SK-N-SH treated with all-trans-retinoic acid at 6 μM for 48 hours (cell line): ENCODE measurements around the gene N4BP2.

Experiments
- ATAC-seq: fragments of 200-7000 bp; cut with Tn5 transposase; 3 replicates; pipeline ENCODE4 v1.9.1; 2020; ENCODE audit warnings: mild to moderate bottlenecking, moderate library complexity
- ARNTL ChIP-seq: fragments of 450-650 bp; formaldehyde crosslinking; IDR thresholded peaks from 2 replicates; pipeline ENCODE4 v1.5.0; 2020; ENCODE audit warnings: low read depth, mild to moderate bottlenecking, moderate library complexity, borderline replicate concordance
- BACH2 ChIP-seq: fragments of 250-450 bp; sonication (Bioruptor Pico); IDR thresholded peaks from 2 replicates; pipeline ENCODE4 v1.9.0; 2021; ENCODE audit warnings: mild to moderate bottlenecking, borderline replicate concordance
- ESRRG ChIP-seq: fragments of 250-450 bp; sonication (Bioruptor Pico); IDR thresholded peaks from 2 replicates; pipeline ENCODE4 v1.6.1; 2021; ENCODE audit warnings: mild to moderate bottlenecking
- GLIS3 ChIP-seq: fragments of 250-450 bp; sonication (Bioruptor Pico); IDR thresholded peaks from 2 replicates; pipeline ENCODE4 v1.5.0; 2020; ENCODE audit warnings: mild to moderate bottlenecking, moderate library complexity
- ISL1 ChIP-seq: fragments of 250-450 bp; sonication (Bioruptor Pico); IDR thresholded peaks from 2 replicates; pipeline ENCODE4 v2.1.2; 2022; ENCODE audit warnings: mild to moderate bottlenecking, moderate library complexity
- OSR1 ChIP-seq: fragments of 250-450 bp; sonication (Bioruptor Pico); IDR thresholded peaks from 2 replicates; pipeline ENCODE4 v1.8.0; 2022; ENCODE audit warnings: moderate library complexity, mild to moderate bottlenecking, inconsistent platforms
- PPARA ChIP-seq: fragments of 250-450 bp; sonication (Bioruptor Pico); IDR thresholded peaks from 2 replicates; pipeline ENCODE4 v1.5.0; 2020; ENCODE audit warnings: mild to moderate bottlenecking, borderline replicate concordance
- RARB ChIP-seq: fragments of 250-450 bp; sonication (Bioruptor Pico); IDR thresholded peaks from 2 replicates; pipeline ENCODE4 v1.8.0; 2021; ENCODE audit warnings: mild to moderate bottlenecking, moderate library complexity
- SNAI2 ChIP-seq: fragments of 250-450 bp; sonication (Bioruptor Pico); IDR thresholded peaks from 2 replicates; pipeline ENCODE4 v1.5.0; 2020; ENCODE audit warnings: mild to moderate bottlenecking, moderate library complexity
- TCF4 ChIP-seq: fragments of 250-450 bp; sonication (Bioruptor Pico); IDR thresholded peaks from 2 replicates; pipeline ENCODE4 v1.8.0; 2021; ENCODE audit warnings: mild to moderate bottlenecking, moderate library complexity, borderline replicate concordance
- TOX ChIP-seq: fragments of 250-450 bp; sonication (Bioruptor Pico); IDR thresholded peaks from 2 replicates; pipeline ENCODE4 v1.8.0; 2021; ENCODE audit warnings: mild to moderate bottlenecking, moderate library complexity, borderline replicate concordance
- ZC3H10 ChIP-seq: fragments of 250-450 bp; sonication (Bioruptor Pico); IDR thresholded peaks from 2 replicates; pipeline ENCODE4 v1.5.1; 2021; ENCODE audit warnings: mild to moderate bottlenecking, moderate library complexity
- ZFP3 ChIP-seq: fragments of 250-450 bp; sonication (Bioruptor Pico); IDR thresholded peaks from 2 replicates; pipeline ENCODE4 v1.5.0; 2020; ENCODE audit warnings: mild to moderate bottlenecking, moderate library complexity
- ZFP30 ChIP-seq: fragments of 450-650 bp; formaldehyde crosslinking; IDR thresholded peaks from 2 replicates; pipeline ENCODE4 v1.5.0; 2022; ENCODE audit warnings: mild to moderate bottlenecking, moderate library complexity
- ZNF565 ChIP-seq: fragments of 450-650 bp; formaldehyde crosslinking; conservative IDR thresholded peaks from 2 replicates; pipeline ENCODE4 v1.5.0; 2020; ENCODE audit warnings: low read depth, mild to moderate bottlenecking, moderate library complexity
- ZNF70 ChIP-seq: fragments of 450-650 bp; formaldehyde crosslinking; IDR thresholded peaks from 2 replicates; pipeline ENCODE4 v1.5.0; 2020; ENCODE audit warnings: mild to moderate bottlenecking, moderate library complexity
- TF ChIP-seq, protein P1 (sequence below): fragments of 250-450 bp; sonication (Bioruptor Pico); IDR thresholded peaks from 2 replicates; pipeline ENCODE4 v1.5.0; 2020; ENCODE audit warnings: mild to moderate bottlenecking, moderate library complexity
- TF ChIP-seq, protein P2 (sequence below): fragments of 250-450 bp; sonication (Bioruptor Pico); IDR thresholded peaks from 2 replicates; pipeline ENCODE4 v1.5.1; 2021; ENCODE audit warnings: mild to moderate bottlenecking, moderate library complexity
- TF ChIP-seq, protein P3 (sequence below): fragments of 250-450 bp; sonication (Bioruptor Pico); IDR thresholded peaks from 2 replicates; pipeline ENCODE4 v1.8.0; 2020; ENCODE audit warnings: mild to moderate bottlenecking, moderate library complexity, borderline replicate concordance
- TF ChIP-seq, protein P4 (sequence below): fragments of 250-450 bp; sonication (Bioruptor Pico); IDR thresholded peaks from 2 replicates; pipeline ENCODE4 v1.5.1; 2020; ENCODE audit warnings: low read depth, mild to moderate bottlenecking, moderate library complexity

The N4BP2 gene

DNA sequence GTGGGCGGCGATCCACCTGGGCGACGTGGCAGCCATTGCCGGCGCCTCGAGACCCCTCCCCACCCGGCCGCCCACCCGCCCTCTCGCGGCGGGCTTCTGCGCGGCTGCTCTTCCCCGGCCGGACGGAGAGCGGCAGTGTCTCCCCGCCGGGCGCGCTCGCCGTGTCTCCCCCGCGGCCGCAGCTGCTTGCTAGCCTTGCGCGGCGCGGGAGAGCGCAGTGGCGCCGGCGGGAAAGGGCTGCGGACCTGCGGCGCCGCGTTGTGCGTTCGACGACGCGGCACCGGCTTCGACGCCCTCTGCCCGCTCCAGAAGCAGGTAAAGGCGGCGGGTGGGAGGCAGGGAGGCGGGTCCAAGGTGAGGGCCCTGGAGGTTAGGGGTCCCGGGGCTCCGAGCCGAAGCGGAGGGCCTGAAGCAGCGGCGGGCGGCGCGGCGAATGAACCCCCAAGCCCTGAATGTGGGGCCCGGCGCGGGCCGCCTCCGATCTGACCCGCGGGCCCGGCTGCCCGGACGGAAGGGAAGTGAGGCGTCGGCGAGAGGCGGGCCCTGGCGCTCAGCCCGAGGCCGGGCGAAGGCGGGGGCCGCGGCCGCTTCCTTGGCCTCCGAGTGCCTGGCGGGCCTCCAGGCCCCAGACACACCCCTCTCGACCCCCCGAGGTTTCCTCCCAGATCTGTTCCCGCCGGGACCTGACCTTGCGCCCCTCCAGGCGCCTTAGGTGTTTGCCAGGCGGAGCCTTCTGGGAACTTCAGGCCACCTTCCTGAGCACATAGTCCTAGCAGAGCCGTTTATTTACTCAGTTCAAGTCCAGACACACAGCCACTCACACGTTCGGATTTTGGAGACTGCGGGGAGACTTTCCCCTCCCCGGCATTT is at the start of gene N4BP2:
Gene N4BP2 (plus strand): TSS at position 135 of the 870 bp plus-strand sequence. CDS start 40,491 bp downstream, outside the sequence.
- TF ChIP-seq GLIS3 (CRISPR knock-in tag) (no peak), ZNF70 (CRISPR knock-in tag) (no peak), SNAI2 (CRISPR knock-in tag) (no peak), ARNTL (no peak), ZC3H10 (CRISPR knock-in tag) (no peak), ZFP3 (CRISPR knock-in tag) (no peak), ZNF565 (CRISPR knock-in tag) (no peak), BACH2 (no peak), TCF4 (CRISPR knock-in tag) (no peak), TOX (no peak)
- TF ChIP-seq, protein P1, sequence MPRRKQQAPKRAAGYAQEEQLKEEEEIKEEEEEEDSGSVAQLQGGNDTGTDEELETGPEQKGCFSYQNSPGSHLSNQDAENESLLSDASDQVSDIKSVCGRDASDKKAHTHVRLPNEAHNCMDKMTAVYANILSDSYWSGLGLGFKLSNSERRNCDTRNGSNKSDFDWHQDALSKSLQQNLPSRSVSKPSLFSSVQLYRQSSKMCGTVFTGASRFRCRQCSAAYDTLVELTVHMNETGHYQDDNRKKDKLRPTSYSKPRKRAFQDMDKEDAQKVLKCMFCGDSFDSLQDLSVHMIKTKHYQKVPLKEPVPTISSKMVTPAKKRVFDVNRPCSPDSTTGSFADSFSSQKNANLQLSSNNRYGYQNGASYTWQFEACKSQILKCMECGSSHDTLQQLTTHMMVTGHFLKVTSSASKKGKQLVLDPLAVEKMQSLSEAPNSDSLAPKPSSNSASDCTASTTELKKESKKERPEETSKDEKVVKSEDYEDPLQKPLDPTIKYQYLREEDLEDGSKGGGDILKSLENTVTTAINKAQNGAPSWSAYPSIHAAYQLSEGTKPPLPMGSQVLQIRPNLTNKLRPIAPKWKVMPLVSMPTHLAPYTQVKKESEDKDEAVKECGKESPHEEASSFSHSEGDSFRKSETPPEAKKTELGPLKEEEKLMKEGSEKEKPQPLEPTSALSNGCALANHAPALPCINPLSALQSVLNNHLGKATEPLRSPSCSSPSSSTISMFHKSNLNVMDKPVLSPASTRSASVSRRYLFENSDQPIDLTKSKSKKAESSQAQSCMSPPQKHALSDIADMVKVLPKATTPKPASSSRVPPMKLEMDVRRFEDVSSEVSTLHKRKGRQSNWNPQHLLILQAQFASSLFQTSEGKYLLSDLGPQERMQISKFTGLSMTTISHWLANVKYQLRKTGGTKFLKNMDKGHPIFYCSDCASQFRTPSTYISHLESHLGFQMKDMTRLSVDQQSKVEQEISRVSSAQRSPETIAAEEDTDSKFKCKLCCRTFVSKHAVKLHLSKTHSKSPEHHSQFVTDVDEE: no peak
- peak; percentile 72 for ATAC-seq

DNA sequence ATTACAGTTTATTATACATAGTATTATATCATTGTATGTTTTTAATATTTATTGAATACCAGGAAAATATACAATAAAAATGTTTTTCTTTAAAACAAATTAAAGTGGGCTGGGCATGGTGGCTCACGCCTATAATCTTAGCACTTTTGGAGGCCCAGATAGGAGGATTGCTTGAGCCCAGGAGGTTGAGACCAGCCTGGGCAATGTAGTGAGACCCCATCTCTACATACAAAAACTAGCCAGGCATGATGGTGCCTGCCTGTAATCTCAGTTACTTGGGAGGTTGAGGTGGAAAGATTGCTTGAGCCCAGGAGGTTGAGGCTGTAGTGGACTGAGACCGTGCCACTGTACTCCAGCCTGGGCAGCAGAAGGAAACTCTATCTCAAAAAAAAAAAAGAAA is 40.6 kb upstream of the N4BP2 start:
- no peak for ATAC-seq
- TF ChIP-seq PPARA (CRISPR knock-in tag) (no peak), ARNTL (no peak), ZNF70 (CRISPR knock-in tag) (no peak), BACH2 (no peak), SNAI2 (CRISPR knock-in tag) (no peak), ZFP3 (CRISPR knock-in tag) (no peak), TCF4 (CRISPR knock-in tag) (no peak), ESRRG (CRISPR knock-in tag) (no peak), ZC3H10 (CRISPR knock-in tag) (no peak), GLIS3 (CRISPR knock-in tag) (no peak), ZNF565 (CRISPR knock-in tag) (no peak), OSR1 (CRISPR knock-in tag) (no peak), RARB (CRISPR knock-in tag) (no peak), ZFP30 (CRISPR knock-in tag) (no peak), ISL1 (CRISPR knock-in tag) (no peak)
- TF ChIP-seq, protein P2, sequence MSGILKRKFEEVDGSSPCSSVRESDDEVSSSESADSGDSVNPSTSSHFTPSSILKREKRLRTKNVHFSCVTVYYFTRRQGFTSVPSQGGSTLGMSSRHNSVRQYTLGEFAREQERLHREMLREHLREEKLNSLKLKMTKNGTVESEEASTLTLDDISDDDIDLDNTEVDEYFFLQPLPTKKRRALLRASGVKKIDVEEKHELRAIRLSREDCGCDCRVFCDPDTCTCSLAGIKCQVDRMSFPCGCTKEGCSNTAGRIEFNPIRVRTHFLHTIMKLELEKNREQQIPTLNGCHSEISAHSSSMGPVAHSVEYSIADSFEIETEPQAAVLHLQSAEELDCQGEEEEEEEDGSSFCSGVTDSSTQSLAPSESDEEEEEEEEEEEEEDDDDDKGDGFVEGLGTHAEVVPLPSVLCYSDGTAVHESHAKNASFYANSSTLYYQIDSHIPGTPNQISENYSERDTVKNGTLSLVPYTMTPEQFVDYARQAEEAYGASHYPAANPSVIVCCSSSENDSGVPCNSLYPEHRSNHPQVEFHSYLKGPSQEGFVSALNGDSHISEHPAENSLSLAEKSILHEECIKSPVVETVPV (CRISPR knock-in tag): no peak
- TF ChIP-seq, protein P1: no peak
- TF ChIP-seq, protein P3, sequence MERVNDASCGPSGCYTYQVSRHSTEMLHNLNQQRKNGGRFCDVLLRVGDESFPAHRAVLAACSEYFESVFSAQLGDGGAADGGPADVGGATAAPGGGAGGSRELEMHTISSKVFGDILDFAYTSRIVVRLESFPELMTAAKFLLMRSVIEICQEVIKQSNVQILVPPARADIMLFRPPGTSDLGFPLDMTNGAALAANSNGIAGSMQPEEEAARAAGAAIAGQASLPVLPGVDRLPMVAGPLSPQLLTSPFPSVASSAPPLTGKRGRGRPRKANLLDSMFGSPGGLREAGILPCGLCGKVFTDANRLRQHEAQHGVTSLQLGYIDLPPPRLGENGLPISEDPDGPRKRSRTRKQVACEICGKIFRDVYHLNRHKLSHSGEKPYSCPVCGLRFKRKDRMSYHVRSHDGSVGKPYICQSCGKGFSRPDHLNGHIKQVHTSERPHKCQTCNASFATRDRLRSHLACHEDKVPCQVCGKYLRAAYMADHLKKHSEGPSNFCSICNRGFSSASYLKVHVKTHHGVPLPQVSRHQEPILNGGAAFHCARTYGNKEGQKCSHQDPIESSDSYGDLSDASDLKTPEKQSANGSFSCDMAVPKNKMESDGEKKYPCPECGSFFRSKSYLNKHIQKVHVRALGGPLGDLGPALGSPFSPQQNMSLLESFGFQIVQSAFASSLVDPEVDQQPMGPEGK (CRISPR knock-in tag): no peak
- TF ChIP-seq, protein P4, sequence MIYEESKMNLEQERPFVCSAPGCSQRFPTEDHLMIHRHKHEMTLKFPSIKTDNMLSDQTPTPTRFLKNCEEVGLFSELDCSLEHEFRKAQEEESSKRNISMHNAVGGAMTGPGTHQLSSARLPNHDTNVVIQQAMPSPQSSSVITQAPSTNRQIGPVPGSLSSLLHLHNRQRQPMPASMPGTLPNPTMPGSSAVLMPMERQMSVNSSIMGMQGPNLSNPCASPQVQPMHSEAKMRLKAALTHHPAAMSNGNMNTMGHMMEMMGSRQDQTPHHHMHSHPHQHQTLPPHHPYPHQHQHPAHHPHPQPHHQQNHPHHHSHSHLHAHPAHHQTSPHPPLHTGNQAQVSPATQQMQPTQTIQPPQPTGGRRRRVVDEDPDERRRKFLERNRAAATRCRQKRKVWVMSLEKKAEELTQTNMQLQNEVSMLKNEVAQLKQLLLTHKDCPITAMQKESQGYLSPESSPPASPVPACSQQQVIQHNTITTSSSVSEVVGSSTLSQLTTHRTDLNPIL (CRISPR knock-in tag): no peak
